ENCODE measurements around the gene GSTM3.
"Not testable (repeated sequence)": the region's sequence is repeated elsewhere in the genome, so short reads cannot be mapped to it uniquely, and the experiment has no call there.

Gene GSTM3

DNA sequence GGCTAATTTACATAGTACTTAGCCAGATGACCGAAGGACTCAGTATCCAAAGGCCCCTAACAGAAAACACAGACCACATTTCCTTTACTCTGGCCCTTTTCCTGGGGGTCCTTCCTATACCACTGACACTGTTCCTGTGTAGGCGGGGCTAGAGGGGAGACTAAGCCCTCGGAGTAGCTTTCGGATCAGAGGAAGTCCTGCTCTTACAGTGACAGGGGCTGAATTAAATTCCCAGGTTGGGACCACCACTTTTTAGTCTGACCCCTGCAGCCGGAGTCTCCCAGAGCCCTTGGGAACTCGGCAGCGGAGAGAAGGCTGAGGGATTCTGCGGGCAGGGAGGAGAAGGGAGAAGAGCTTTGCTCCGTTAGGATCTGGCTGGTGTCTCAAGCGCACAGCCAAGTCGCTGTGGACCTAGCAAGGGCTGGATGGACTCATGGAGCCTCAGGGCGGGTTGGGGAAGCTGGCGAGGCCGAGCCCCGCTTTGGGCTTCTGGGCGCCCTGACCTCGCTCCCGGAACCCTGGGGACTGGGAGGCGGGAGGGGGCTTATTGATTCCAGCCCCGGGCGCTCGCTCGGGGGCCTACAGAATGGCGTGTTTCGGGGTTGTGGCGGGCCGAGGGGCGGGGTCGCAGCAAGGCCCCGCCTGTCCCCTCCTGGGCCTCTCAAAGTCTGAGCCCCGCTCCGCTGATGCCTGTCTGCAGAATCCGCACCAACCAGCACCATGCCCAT lies 29.1 kb downstream of the GSTM3 start, which contains the start of gene GSTM5:
Gene GSTM5 (plus strand): TSS at position 659 of the 728 bp plus-strand sequence. CDS start 62 bp downstream, at position 721.
- peak; percentile 65 for ATAC-seq
- not testable (repeated sequence) for H3K27ac Mint-ChIP-seq, DNase-seq, H3K4me1 Mint-ChIP-seq
- H3K9me3 Mint-ChIP-seq = peaks cover 3 to 17% of the 10 kb centered on the region in 2 donors
- H3K27me3 Mint-ChIP-seq = peaks cover 29% of the 10 kb centered on the region
- peak within 1 kb of the TSS in 1 of 2 donors; percentile 10 for H3K4me3 Mint-ChIP-seq

GRCh38 chr1:109709822-109710221 lies 31.0 kb downstream of the GSTM3 start:
- H3K4me1 Mint-ChIP-seq, ATAC-seq, H3K4me3 Mint-ChIP-seq, H3K27ac Mint-ChIP-seq, DNase-seq: not testable (repeated sequence)
- Mint-ChIP-seq H3K27me3 (peaks cover 26% of the 10 kb centered on the region), H3K9me3 (peaks cover 3 to 17% of the 10 kb centered on the region in 2 donors)

GRCh38 chr1:109708949-109709348 lies 31.9 kb downstream of the GSTM3 start:
- not testable (repeated sequence) for DNase-seq, H3K4me1 Mint-ChIP-seq, H3K27ac Mint-ChIP-seq, ATAC-seq, H3K4me3 Mint-ChIP-seq
- peaks cover 17% of the 10 kb centered on the region for H3K27me3 Mint-ChIP-seq
- peaks cover 3 to 22% of the 10 kb centered on the region in 2 donors for H3K9me3 Mint-ChIP-seq

DNA sequence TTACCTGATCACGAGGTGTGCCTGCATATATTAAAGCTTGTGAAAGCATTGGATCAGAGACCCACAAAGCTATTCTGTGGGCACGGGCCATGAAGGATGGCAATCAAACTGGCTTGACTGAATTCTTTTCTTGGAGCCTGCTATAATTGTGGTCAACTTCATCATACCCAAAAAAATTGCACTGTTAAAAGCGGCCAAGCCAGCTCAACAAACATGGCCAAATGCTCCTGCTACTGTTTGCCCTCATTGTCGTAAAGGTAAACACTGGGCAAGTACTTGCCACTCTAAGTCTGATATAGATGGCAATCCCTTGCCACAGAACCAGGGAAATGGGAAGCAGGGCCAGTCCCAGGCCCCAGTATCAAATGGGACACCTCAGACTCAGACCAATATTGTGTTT lies 35.4 kb downstream of the GSTM3 start:
- no peak overlapping the region for H3K27ac Mint-ChIP-seq
- no peaks in the 10 kb centered on the region for H3K4me1 Mint-ChIP-seq
- ATAC-seq = no peak
- H3K27me3 Mint-ChIP-seq = no peaks in the 10 kb centered on the region
- no peak for DNase-seq
- H3K9me3 Mint-ChIP-seq = peaks cover 3 to 30% of the 10 kb centered on the region in 2 donors
- H3K4me3 Mint-ChIP-seq = no peak overlapping the region

DNA sequence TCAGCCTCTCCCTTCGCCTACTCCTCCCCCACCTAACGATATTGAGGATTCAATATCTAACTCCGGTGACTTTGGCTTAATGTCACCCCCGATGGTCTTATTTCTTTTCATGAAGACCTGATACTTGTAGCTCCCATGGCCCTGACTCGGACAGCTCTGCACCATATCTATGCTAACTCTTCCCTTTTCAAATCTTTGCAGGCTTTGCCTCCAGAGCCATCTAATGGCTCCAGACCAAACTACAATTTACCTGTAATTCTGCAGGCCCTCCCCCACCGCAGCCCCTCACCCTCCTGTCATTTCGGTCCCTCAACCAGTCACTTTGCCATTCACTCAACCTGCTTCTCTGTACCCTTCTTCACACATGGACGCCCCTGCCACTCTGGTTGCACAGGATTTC lies 36.7 kb downstream of the GSTM3 start:
- no peak for DNase-seq
- Mint-ChIP-seq H3K4me3 (no peak overlapping the region), H3K4me1 (no peaks in the 10 kb centered on the region), H3K9me3 (peaks cover 3 to 24% of the 10 kb centered on the region in 2 donors), H3K27me3 (no peaks in the 10 kb centered on the region), H3K27ac (no peak overlapping the region)
- no peak for ATAC-seq

GRCh38 chr1:109702940-109703339 lies 37.9 kb downstream of the GSTM3 start:
- H3K4me1 Mint-ChIP-seq, H3K27ac Mint-ChIP-seq, ATAC-seq, DNase-seq, H3K27me3 Mint-ChIP-seq, H3K4me3 Mint-ChIP-seq: not testable (repeated sequence)
- H3K9me3 Mint-ChIP-seq = peaks cover 0 to 14% of the 10 kb centered on the region in 2 donors

DNA sequence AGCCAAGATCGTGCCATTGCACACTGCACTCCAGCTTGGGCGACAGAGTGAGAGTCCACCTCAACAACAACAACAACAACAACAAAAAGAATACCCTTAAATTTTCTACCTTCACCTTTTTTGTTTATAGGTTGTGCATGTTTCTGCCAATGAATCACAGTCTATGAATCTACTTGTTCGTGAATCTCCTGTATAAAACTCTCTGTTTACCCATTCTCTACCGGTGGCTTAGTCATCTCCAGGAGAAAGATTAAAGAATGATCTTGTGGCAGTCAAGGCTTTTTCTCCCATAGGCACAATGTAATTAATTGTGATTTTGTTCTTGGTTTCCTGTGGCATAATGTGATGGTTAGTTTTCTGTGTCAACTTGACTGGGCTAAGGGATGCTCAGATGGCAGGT lies 43.0 kb downstream of the GSTM3 start:
- H3K4me3 Mint-ChIP-seq, H3K27me3 Mint-ChIP-seq, H3K4me1 Mint-ChIP-seq, DNase-seq, H3K27ac Mint-ChIP-seq, H3K9me3 Mint-ChIP-seq, ATAC-seq: not testable (repeated sequence)

DNA sequence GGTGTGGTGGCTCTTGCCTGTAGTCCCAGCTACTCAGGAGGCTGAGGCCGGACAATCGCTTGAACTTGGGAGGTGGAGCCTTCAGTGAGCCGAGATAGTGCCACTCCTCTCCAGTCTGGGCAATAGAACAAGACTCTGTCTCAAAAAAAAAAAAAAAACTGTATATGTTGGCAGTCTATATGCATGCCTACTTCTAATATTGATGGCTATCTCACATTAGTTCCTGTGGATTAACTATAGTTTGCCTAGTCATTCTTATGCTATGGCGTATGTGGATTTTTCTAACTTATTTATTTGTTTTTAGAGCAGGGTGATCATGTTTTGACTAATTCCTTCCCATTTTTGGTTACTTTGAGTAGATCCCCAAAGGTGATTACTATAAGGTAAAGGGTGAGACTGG lies 43.8 kb downstream of the GSTM3 start:
- H3K9me3 Mint-ChIP-seq = no peaks in the 10 kb centered on the region
- DNase-seq = no peak
- no peak overlapping the region for H3K4me3 Mint-ChIP-seq
- no peak overlapping the region for H3K27ac Mint-ChIP-seq
- no peak for ATAC-seq
- H3K4me1 Mint-ChIP-seq = no peaks in the 10 kb centered on the region
- no peaks in the 10 kb centered on the region for H3K27me3 Mint-ChIP-seq

DNA sequence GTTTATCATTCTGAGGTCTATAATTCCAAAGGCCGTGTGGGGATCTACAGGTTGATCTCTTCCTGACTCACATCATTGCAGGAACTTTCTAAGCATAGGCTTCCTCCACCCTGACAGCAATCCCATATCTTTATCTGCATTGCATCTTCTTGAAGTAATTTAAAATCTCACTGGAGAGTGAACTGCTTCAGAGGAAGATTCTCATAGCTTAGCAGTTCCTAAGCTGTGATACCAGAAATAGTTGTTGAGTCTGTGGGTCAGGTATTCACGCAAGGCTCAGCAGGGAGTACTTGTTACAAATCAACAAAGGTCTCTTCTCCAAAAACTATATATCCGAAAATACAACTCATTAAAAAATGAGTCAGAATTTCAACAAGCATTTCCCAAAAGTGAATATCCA lies 45.7 kb downstream of the GSTM3 start:
- not testable (repeated sequence) for ATAC-seq, DNase-seq, H3K27me3 Mint-ChIP-seq, H3K9me3 Mint-ChIP-seq, H3K4me1 Mint-ChIP-seq, H3K27ac Mint-ChIP-seq, H3K4me3 Mint-ChIP-seq

DNA sequence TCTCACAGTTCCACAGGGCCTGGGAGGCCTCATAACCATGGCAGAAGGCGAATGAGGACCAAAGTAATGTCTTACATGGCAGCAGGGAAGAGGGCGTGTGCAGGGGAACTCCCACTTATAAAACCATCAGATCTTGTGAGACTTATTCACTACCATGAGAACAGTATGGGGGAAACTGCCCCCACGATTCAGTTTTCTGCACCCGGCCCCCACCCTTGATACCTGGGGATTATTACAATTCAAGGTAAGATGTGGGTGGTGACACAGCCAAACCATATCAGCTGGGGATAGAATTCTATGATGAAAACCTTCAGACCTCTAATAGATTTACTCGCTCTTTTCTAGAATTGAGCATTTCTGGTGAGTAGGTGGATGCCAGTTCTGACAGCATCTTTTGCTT lies 46.4 kb downstream of the GSTM3 start:
- not testable (repeated sequence) for H3K27me3 Mint-ChIP-seq, ATAC-seq, H3K4me1 Mint-ChIP-seq, H3K4me3 Mint-ChIP-seq, H3K27ac Mint-ChIP-seq, H3K9me3 Mint-ChIP-seq, DNase-seq

- H3K27ac Mint-ChIP-seq = no peak overlapping the region
- DNase-seq (no peak), ATAC-seq (no peak)
- no peak overlapping the region for H3K4me3 Mint-ChIP-seq
- H3K27me3 Mint-ChIP-seq = no peaks in the 10 kb centered on the region
- no peaks in the 10 kb centered on the region for H3K4me1 Mint-ChIP-seq
- no peaks in the 10 kb centered on the region for H3K9me3 Mint-ChIP-seq
These were observed 49.1 kb downstream of the GSTM3 start for GRCh38 chr1:109691759-109692158.

- no peak for DNase-seq
- Mint-ChIP-seq H3K4me1 (no peaks in the 10 kb centered on the region), H3K27me3 (no peaks in the 10 kb centered on the region), H3K9me3 (no peaks in the 10 kb centered on the region), H3K4me3 (no peak overlapping the region), H3K27ac (no peak overlapping the region)
- ATAC-seq = no peak
These were observed 50.9 kb downstream of the GSTM3 start for GRCh38 chr1:109689844-109690405.

GRCh38 chr1:109687641-109688499 lies 53.0 kb downstream of the GSTM3 start, which contains the start of gene GSTM1:
TSS of gene GSTM1 (plus strand) at chr1:109687817. CDS start at chr1:109687874, 57 bp downstream.
- no peak for ATAC-seq
- H3K27me3 Mint-ChIP-seq = no peaks in the 10 kb centered on the region
- no peaks in the 10 kb centered on the region for H3K4me1 Mint-ChIP-seq
- no peak within 1 kb of the TSS for H3K27ac Mint-ChIP-seq
- H3K4me3 Mint-ChIP-seq = no peak within 1 kb of the TSS
- H3K9me3 Mint-ChIP-seq = no peaks in the 10 kb centered on the region
- DNase-seq = no peak

- H3K4me1 Mint-ChIP-seq, H3K27me3 Mint-ChIP-seq, ATAC-seq, DNase-seq, H3K4me3 Mint-ChIP-seq, H3K27ac Mint-ChIP-seq, H3K9me3 Mint-ChIP-seq: not testable (repeated sequence)
These were observed 53.7 kb downstream of the GSTM3 start for GRCh38 chr1:109687109-109687508.

DNA sequence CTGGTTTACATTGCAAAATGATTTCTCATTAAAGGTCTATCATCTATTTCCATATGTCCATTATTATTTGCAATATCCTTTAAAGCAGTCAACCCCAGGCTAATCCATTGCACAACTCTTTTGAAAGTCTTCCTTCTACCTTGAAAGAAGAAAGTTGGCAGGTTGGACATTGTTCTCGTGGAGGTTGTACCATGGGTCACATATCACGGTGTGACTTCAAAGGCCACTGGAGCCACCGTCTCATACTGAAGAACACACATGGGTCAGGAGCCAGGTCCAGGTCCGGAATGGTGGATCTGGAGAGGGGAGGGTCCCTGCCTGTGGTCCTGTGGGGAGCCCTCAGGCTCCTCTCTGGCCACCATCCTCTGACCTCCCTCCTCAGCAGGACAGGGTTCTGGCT lies 54.9 kb downstream of the GSTM3 start:
- not testable (repeated sequence) for H3K9me3 Mint-ChIP-seq, DNase-seq, H3K27me3 Mint-ChIP-seq, H3K4me1 Mint-ChIP-seq, H3K4me3 Mint-ChIP-seq, H3K27ac Mint-ChIP-seq, ATAC-seq

DNA sequence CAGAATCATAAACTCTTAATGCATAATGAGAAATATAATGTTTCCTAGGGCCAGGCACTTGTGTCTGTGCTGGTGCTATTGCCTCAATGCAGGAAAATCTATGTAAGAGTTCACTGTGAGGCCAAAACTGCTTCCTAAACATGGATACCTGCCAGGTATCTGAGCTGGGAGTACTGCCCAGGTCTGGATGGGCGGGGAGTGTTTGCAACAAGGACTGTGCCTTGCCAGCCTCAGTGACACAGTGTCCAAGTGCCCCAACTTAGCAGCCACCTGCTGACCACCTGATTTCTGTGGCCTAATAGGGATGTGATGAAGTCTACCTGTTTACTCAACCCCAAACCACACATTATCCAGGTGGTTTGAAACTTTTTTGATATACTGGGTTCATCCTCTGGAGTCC lies 55.4 kb downstream of the GSTM3 start:
- DNase-seq, ATAC-seq, H3K27ac Mint-ChIP-seq, H3K27me3 Mint-ChIP-seq, H3K4me1 Mint-ChIP-seq, H3K9me3 Mint-ChIP-seq, H3K4me3 Mint-ChIP-seq: not testable (repeated sequence)
